Type B pancreatic cell (in vitro differentiated cells): ENCODE data around the gene SART1. TPM values are rescaled to one million over a fixed set of nuclear protein-coding genes. Genes with fewer than 3 reads are reported as not detected.

Experiments used
- DNase-seq: peaks from one replicate; pipeline ENCODE4 v3.0.0; 2021; ENCODE audit warnings: mixed read lengths; ENCODE audit not compliant: unreplicated experiment; ENCODE audit errors: extremely low spot score
- H3K27ac Mint-ChIP-seq: 2 replicates; pipeline ENCODE4 v1.8.0; 2021; ENCODE audit warnings: mild to moderate bottlenecking, mixed read lengths
- H3K27me3 Mint-ChIP-seq: 2 replicates; pipeline ENCODE4 v1.8.0; 2021; ENCODE audit warnings: mixed read lengths
- H3K36me3 Mint-ChIP-seq: 2 replicates; pipeline ENCODE4 v1.8.0; 2021; ENCODE audit warnings: mixed read lengths
- H3K4me1 Mint-ChIP-seq: one replicate; pipeline ENCODE4 v1.8.0; 2021; ENCODE audit warnings: mixed read lengths; ENCODE audit not compliant: unreplicated experiment
- H3K4me3 Mint-ChIP-seq: 2 replicates; pipeline ENCODE4 v1.8.0; 2021; ENCODE audit warnings: mild to moderate bottlenecking, mixed read lengths
- H3K9me3 Mint-ChIP-seq: 2 replicates; pipeline ENCODE4 v1.8.0; 2021; ENCODE audit warnings: mixed read lengths
- CTCF ChIP-seq: fragments of 200-600 bp; sonication (generic); conservative IDR thresholded peaks from 2 replicates; pipeline ENCODE4 v1.5.0; 2021; ENCODE audit warnings: antibody characterized with exemption, mild to moderate bottlenecking
- total RNA-seq: library from RNA; stranded (reverse); gene quantifications from 2 replicates; pipeline ENCODE4 v1.2.1, GENCODE V29; 2021; ENCODE audit warnings: low replicate concordance

Gene SART1
- total RNA-seq, 1 donor from 2014 or later = 46.0 TPM

- Mint-ChIP-seq H3K27me3 (peaks cover 9% of the 10 kb centered on the region), H3K9me3 (no peaks in the 10 kb centered on the region), H3K36me3 (no peaks in the 10 kb centered on the region), H3K4me3 (no peak overlapping the region), H3K27ac (peak overlapping the region; percentile 2), H3K4me1 (no peaks in the 10 kb centered on the region)
- DNase-seq = no peak
- TF ChIP-seq CTCF = no peak
These were observed 53.4 kb downstream of the SART1 start for GRCh38 chr11:66014804-66015453.

- no peak for DNase-seq
- Mint-ChIP-seq H3K27me3 (peaks cover 4% of the 10 kb centered on the region), H3K4me1 (no peaks in the 10 kb centered on the region), H3K4me3 (no peak overlapping the region), H3K9me3 (no peaks in the 10 kb centered on the region), H3K36me3 (no peaks in the 10 kb centered on the region), H3K27ac (no peak overlapping the region)
- no peak for TF ChIP-seq CTCF
These were observed 53.9 kb downstream of the SART1 start for GRCh38 chr11:66015454-66015881.

DNA sequence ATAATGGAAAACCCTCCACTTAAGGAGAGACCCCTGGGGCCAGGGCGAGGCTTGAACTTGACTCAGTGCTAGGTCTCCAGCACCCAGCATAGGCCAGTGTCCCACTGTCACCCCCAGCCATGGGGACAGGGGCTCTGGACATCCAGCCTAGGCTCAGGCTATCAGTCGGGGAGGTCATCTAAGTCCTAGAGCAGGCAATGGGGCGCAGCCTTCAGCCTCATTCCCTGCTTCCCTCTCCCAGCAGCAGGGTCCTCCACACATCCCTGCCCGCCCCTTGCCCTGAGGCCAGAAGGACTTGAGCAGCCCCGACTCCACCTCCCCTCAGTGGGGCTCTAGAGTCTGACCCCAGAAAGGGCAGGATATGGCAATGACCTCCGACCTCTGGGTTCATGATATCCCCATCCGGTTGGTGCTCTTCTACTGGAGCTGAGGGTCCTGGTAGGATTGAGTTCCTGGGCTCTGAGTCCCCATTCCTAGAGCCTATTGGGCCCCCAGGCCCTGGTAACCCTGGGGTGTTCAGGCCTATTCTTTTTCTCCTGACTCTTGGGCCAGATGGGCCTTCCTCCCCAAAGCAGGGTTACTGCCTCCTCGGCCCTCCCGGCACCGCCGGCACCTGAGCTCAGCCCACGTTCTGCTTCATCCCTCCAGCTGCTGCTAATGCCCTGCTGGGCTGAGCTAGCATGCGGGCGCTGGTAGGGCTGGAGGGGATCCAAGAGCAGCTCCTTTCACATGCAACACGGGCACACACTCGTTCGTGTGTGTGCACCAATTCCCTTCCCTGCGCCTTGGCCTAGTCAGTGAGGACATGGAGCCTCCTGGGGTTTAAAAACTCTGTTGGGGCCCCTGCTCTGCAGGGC is 54.6 kb downstream of the SART1 start:
- no peak for DNase-seq
- Mint-ChIP-seq H3K27me3 (peaks cover 3% of the 10 kb centered on the region), H3K4me1 (no peaks in the 10 kb centered on the region), H3K4me3 (no peak overlapping the region), H3K27ac (no peak overlapping the region), H3K9me3 (no peaks in the 10 kb centered on the region), H3K36me3 (no peaks in the 10 kb centered on the region)
- no peak for TF ChIP-seq CTCF

DNA sequence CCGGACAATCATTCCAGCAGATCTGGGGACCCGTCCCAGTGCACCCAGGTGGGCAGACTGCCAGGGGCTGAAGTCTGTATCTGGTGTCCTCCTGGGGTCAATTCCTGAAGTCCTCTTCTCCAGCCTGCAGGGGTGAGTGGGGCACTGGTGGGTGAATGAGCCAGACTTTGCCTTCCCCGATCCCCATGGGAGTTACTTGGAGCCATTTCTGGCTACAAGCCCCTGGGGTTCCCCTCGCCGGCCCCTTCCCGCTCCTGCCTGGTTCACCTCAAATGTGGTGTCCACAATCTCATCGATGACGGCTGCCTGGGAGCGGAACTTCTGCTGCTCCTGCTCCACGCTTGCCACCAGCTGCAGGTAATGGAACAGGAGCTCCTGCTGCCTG is 55.3 kb downstream of the SART1 start:
- no peak for DNase-seq
- H3K4me1 Mint-ChIP-seq = no peaks in the 10 kb centered on the region
- no peaks in the 10 kb centered on the region for H3K9me3 Mint-ChIP-seq
- no peak for TF ChIP-seq CTCF
- no peaks in the 10 kb centered on the region for H3K27me3 Mint-ChIP-seq
- no peaks in the 10 kb centered on the region for H3K36me3 Mint-ChIP-seq
- H3K4me3 Mint-ChIP-seq = no peak overlapping the region
- no peak overlapping the region for H3K27ac Mint-ChIP-seq

GRCh38 chr11:66017321-66017720 is 55.8 kb downstream of the SART1 start:
- H3K36me3 Mint-ChIP-seq = no peaks in the 10 kb centered on the region
- H3K9me3 Mint-ChIP-seq = no peaks in the 10 kb centered on the region
- no peak overlapping the region for H3K27ac Mint-ChIP-seq
- no peak for TF ChIP-seq CTCF
- no peaks in the 10 kb centered on the region for H3K4me1 Mint-ChIP-seq
- no peaks in the 10 kb centered on the region for H3K27me3 Mint-ChIP-seq
- DNase-seq = no peak
- no peak overlapping the region for H3K4me3 Mint-ChIP-seq
